Measurements from ENCODE around the gene XKR7.

GRCh38 chr20:32045999-32046398 is 78.0 kb downstream of the XKR7 start:
- TF ChIP-seq CTCF (IDR thresholded peaks at IDR 0.05) (no peak), EZH2 (IDR thresholded peaks at IDR 0.05) (no peak), EZH2phosphoT487 (IDR thresholded peaks at IDR 0.05) (no peak)

Measured in neural progenitor cell (in vitro differentiated cells).